Renal pelvis (tissue), 4 donors: ENCODE measurements around the gene TCERG1L. TPM values are rescaled to one million over a fixed set of nuclear protein-coding genes. Genes with fewer than 3 reads are reported as not detected.
"Not testable (repeated sequence)": the region's sequence is repeated elsewhere in the genome, so short reads cannot be mapped to it uniquely, and the experiment has no call there.

ENCODE experiments used
- DNase-seq: peaks from one replicate; pipeline ENCODE4 v3.0.0-alpha.2; 2013
- polyA plus RNA-seq, 3 donors: library from polyadenylated mRNA; unstranded; fragments of 120-200 nt; gene quantifications; one replicate each; pipeline ENCODE4 v1.2.1, GENCODE V29; 2013; ENCODE audit not compliant: insufficient read length in 3 of 3

TCERG1L gene
- polyA plus RNA-seq, 3 donors, result 1.3 to 2.6 (median 2.0) TPM

DNA sequence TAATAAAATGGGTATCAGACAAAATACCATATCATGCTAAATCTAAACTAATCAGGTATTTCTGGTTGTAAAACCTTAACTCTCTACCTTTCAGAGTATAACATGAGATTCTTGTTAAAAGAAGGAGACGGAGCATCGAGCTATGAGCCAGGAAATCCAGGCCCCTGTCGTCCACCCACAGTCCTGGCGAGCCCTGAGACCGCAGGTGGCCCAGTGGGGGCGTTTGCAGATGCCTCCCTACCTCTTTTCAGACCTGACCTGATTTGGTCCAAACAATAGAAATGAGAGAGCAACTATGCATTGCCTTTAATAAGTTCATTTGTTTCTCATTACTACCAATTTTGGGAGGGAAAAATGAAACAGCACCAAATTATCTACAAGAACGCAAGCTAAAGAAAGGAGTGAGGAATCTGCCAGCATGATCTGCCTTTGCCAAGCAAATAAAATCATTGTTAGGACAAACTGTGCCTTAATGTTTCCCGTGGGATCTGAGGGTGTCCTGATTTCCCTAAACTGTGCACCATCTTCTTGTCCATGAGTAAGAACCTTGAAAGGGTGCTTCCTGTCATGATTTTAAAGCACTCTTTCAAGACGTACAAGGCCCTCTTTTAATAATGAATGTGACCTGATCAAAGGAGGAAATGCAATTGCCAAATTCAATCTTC lies 166.7 kb downstream of the TCERG1L start:
- DNase-seq, result no peak

DNA sequence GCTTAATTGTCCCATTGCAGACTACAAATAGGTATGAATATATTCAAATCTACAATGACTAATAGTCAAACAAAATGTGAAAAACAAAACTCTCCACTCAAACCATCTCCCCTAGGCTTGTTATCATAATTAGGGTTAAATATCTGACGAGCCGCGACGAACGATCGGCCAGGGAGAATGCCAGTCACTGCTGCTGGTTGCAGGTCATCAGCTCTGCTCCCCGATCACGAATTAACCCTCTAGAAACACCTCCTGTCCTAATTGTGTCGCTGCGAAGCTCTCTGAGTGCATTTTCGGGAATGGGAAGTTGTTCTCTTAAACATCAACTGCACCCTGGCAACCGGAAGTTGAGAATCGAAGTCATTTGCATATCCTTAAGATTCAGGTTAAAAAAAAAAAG lies 167.3 kb downstream of the TCERG1L start:
- DNase-seq, result no peak

DNA sequence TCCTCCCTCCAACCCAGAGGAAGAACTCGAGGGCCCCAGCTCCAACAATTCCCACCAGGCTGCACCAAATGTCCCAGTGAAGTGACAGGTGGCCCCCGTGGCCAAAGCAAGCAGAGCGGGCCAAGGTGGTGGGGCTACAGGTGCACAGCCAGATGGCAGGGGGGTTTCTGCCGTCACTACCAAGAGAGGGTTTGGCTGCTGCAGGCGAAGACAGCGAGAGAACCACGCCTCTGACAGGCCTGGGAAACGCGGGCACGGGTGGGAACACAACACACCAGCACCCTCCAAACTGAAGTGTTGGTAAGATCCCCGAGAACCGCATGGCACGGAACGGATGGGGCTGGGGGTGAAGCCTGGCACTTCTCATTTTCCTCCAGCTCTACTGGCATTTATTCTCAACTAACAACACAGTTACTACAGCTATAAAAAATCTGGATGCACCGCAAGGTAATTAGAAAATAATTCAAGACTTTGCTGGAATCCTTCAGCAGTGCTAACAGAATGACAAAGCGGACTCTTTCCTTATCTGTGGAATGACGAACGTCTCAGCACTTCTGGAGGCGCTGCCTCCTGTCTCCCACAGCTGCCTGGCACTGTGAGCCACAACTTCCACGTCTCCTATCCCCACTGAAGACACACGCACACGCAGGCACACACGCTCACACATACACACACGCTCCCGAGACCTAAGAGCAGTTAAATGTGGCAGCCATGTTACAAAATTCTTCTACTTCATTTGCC lies 167.9 kb downstream of the TCERG1L start:
- DNase-seq, result no peak

DNA sequence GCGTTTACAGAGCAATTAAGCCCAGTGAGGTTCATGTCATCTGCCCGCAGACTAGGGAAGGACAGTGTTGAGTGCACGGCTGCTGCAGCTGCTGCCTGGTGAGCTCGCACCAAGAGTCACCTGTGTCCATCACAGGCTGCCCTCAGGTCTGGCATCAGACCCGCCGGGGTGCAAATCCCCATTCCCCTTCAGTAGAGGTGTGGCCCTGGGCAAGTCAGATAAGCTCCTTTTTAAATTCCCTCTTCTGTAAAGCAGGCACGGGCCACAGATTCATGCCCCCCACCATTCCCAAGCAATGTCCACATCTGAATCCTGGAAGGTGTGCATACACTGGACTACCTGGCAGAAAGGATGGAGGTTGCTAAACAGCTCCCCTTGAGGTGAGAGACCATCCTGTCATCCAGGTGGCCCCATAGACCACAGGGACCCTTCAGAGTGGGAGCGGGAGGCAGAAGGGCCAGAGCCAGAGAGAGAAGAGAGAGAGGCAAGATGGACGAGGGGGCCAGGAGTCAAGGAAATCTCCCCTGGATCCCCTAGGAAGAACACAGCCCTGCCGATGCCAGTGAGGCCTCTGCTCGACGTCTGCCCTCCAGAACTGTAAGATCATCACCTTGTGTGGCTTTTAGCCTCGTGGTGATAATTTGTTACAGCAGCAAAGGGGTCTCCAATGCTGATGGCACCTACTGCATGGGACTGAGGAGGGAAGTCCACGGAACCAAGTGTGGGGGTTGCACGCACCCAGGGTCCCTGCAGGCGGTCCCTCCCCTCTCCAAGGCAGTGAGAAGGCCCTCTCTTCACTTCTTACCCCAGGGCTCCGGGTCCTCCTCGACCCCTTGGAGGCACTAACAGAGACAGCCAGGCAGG lies 168.8 kb downstream of the TCERG1L start:
- no peak for DNase-seq

DNA sequence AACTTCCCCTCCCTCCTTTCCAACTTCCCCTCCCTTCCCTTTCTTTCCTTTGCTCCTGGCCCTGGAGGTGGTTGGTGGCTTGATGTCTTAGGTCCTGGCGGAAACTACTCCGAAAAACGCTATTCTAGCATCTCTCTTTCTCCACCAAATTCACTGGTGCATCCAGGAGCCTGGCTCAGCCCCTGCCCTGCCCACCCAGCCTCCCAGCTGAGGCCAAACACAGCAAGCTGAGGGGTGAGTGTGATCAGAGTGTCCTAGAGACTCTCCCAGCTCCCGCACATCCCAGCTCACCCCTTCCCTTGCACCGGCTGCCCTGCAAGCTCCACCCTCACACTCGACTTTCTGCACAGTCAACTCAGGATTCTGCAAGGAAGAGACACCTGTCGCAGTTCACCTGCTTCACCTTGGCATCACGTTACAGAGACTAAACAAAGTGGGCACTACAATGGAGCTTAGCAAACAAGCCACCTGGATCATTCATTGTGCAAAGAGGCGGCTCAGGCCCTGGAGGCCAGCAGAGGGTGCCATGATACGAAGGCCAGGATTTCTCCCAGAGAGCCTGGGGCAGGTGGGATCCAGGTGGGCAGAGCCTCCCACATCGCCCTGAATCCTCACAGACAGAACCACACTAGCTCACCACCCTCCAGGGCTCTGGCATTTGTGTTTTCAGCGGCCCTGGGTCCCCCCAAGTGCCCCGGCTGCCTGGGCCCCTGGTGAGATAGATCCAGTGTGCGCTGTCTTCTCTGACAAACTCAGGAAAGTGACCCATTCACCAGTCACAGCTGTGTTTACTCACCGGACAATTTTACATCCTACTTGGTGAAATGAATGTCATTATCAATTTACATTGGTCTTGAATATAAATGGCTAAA lies 169.6 kb downstream of the TCERG1L start:
- DNase-seq, result no peak

DNA sequence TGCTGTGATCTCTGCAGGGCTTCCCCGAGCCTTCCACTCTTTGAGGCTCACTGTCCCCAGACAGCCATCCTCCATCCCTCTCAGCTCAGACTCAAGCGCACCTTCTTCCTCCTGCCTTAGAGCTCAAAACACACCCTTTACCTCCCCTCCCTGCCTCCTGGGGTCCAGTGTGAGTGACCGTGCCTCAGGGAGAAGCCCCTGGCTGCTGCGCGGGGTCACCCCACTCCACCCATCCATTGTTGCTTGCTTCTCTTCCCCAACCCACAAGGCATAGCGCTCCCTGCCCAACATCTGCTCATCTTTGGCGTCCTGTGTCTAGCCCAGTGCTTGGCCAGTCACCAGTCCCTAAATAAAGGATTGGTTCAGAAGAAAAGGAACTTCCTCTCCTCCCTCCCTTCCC lies 170.3 kb downstream of the TCERG1L start:
- no peak for DNase-seq

DNA sequence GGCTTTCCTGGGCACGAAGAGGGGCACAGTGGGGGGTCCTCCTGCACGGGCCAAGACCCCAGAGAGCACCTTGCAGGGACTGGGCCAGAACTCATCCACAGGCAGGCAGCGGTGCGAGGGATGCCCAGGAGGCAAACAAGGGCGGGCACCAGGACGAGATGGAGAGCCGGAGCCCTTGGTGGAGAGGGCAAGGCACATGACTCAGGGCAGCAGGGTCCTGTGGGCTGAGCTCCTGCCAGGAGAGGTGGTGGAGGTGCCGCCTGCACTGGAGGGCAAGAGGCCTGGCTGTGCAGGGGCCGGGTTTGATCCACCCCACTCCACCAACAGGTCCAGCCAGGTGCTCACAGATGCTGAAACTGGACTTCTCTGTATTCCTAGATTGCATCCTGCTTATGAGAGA lies 170.9 kb downstream of the TCERG1L start:
- DNase-seq, result no peak

DNA sequence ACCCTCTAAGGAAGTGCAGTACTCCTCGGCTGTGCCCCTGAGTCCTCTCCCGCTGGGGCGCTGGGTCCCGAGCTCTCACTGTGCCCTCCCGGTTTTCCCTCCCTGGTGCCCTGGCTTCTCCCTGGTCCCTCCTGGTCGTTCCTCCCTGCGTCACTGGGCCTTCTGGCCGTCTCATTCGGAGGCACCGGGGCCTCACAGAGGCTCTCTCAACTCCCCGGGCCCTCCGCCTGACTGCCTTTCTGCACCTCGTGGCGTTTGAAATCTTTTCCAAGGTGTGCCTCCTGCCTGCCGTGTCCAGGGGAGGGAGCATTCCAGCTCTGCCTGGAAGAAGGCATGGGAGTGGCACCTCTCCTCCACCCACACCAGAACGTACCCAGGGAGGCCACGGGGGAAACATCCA lies 174.3 kb downstream of the TCERG1L start:
- DNase-seq, result no peak

DNA sequence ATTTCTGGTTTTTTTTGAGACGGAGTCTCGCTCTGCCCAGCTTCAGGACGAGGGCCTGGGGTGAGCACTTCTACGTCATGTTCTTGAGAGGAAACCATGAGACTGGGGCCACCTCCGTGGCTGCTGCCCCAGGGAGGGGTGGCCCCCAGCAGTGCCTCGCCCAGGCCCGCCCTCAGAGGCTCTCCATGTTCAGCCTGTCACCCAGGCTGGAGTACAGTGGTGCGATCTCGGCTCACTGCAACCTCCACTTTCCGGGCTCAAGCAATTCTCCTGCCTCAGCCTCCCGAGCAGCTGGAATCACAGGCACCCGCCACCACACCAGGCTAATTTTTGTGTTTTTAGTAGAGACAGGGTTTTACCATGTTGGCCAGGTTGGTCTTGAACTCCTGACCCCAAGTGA lies 175.2 kb downstream of the TCERG1L start:
- not testable (repeated sequence) for DNase-seq

DNA sequence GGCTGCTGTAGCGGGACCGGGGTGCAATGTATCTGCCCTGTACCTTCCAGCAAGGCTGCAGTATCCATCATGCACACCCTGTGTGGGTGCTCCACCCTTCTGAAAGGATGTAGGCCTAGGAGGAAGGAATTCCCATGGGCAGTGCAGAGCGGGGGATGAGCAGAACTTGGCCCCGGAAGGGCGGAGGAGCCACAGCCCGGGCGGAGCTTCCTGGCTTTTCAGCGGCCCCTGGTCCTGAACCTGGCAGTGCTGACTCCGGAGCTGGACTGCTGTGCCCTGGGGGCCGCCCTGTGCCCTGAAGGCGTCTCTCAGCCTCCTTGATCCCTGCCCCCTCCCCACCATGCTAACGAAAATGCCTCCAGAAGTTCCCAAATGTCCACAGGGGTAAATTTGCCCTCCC lies 175.8 kb downstream of the TCERG1L start:
- DNase-seq, result no peak

DNA sequence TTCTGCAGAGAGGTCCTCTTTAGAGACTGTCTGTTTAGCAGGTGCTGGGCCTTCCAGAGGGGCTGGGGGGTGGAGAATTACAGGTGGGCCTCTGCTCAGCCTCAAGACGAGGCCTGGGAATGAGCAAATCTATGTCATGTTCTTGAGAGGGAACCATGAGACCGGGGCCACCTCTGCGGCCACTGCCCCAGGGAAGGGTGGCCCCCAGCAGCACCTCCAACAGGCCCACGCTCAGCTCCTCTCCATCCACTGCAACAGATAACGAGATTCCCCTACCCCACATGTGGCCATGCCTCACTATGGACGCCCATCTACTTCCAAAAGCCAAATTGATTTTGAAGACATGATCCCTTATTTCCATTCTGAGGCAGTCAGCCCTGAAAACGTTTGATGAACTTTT lies 176.9 kb downstream of the TCERG1L start:
- no peak for DNase-seq

DNA sequence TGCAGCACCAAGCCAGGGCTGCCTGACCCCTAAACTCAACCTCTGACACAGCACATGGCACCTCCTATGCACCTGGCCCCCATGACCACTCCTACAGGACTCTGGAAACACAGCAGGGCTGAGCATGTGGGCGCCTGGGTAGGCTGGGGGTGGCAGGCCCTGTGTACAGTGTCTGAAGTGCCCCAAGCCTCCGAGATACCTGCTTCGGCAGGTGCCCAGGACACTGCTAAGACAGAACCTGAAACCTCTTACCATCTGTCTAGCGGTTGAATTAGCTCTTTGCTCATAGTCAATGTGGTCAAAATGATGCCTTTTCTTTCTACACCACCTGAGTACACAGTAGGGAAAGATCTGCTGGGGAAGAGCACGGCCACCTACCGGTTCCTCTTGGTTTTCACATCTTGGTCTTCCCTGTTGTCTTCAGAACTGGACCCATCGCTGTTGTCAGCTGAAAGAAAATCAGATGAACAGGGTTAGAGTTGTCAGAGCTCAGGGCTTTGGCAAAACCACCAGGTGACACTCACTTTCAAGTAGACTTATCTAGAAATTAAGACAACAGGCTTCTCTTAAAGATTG lies 177.4 kb downstream of the TCERG1L start:
- no peak for DNase-seq

DNA sequence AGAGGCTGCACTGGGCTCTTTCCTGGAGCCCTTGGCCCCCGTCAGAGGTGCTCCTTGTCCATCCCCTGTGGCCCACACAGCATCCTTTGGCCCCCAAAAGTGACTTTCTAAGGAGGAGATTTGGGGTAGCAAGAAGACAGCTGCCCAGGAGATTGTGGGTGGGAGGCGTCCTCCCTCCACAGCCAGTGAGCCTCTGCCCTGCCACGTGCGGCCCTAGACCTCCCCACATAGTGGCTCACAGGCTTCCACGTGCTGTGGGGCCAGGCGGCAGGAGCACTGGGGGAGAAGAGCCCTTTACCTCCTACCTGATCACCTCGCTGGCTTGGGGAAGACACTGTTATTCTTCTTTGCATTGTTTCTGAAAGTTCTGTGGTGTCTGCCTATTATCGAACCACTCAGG lies 178.8 kb downstream of the TCERG1L start:
- no peak for DNase-seq

DNA sequence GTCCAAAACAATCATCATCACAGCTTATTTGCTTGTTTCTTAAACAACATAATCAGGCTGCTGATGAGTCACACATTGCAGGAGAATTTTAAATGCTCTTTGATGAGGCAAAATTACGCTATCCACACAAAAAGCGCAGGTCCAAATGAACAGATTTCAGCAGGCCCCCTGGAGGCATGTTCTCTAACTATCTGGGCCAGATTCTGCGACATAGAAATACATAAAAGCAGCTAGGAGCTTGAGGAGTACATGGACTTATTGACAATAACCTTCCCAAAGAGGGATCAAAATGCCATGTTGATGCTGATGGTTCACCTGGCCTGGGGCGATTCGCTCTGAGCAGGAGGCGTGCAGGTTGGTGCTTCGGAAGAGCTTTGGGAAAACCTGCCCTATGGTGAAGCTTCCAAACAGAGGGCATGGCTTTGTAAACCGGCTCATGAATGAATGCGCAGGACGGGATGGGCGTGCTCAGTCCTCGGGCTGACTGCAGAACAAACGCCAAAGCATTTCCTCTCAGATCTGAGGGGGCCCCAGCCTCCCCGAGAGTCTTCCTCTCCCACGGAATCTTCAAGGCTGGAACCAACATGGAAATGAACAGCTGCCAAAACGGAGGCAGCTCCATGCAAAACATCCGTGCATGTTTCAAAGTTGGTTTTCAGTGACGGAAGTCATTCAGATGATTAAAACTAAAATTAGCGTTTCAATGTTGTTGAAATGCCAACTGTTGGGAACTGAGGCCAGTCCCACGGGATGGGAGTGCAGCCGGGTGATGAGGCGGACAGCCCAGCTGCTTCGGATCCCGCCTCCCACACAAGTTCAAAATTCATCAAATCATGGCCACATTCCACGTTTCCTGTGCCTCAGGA lies 179.6 kb downstream of the TCERG1L start:
- no peak for DNase-seq

DNA sequence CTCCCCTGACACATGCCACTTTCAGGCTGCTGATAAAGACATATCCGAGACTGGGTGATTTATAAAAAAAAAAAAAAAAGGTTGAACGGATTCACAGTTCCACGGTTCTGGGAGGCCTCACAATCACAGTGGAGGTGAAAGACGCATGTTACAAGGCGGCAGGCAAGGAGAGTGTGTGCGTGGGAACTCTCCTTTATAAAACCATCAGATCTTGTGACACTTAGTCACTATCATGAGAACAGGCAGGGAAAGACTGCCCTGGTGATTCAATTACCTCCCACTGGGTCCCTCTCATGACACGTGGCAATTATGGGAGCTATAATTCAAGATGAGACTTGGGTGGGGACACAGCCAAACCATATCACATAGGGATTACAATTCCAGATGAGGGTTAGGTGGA lies 181.5 kb downstream of the TCERG1L start:
- no peak for DNase-seq

DNA sequence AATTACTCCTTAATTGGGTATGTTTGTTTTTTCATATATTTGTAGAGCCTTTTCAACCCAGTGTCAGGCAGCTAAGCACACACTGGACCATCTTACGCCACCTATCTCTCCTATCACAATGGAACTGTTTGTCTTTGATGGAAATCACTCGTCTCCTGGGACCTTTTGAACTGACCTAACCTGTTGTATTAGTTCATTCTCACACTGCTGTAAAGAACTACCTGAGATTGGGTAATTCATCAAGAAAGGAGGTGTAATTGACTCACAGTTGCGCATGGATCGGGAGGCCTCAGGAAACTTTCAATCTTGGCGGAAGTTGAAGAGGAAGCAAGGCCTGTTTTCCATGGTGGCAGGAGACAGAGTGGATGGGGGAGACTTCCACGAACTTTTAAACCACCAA lies 182.0 kb downstream of the TCERG1L start:
- DNase-seq, result no peak

DNA sequence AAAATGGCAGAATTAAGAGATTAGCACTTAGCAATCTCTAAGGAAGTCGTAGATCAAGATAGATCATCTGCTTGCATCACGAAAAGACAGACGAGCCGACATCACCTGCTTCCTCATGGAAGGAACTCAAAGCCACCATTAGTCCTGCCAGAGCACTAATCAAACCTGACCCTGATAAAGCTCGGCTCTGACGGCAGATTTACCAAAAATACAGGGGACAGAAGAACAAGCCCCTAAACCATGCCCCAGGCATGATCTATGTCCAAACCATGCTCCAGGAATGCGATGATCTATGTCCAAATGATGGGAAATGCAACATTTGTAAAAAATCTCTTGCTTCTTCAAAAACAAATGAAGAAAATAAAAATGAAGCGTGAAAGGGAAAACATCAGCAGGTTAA lies 182.8 kb downstream of the TCERG1L start:
- no peak for DNase-seq

DNA sequence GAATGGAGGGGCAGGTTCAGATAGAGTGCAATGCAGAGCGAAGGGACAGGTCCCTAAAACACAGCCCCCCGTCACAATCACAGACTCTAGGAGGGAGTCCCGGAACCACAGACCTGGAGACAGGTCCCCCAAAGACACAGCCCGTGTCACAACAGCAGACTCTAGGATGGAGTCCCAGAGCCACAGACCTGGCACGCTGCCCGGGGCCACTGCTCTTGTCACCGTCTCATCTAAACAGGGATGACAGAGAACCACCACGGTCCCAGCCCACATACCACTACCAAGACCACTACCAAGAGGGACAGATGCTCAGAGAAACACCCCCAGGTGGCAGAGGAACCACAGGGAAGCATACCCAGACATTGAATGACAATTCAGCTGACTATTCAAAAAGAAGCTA lies 183.9 kb downstream of the TCERG1L start:
- no peak for DNase-seq

DNA sequence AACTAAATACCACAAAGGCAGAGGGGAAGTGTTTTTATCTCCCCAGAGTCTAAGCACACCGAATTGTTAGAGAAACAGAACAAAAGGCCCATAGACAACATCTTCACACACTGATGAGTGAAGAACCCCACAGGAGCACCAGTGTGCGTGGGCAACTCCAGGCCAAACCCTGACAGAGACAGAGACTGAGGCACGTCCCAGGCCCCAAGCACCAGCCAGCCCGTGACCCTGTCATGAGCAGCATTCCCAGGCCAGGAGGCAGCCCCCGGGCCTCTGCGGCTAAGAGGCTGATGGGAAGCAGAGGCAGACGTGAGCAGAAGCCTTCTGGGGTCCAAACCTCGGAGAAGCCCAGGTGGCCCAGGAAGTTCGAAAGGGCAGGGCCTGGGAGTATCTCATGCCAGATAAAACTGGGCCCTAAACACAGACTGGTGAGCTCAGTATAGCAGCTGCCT lies 184.4 kb downstream of the TCERG1L start:
- DNase-seq, result no peak
